OCI-LY1 (cell line): Measurements from ENCODE around the gene ITGAX.

ENCODE experiments used
- H2AFZ ChIP-seq: fragments of 200-600 bp; sonication (generic), shearing (Covaris generic); 2 replicates; pipeline ENCODE4 v1.6.0; 2014; ENCODE audit warnings: antibody characterized with exemption, mild to moderate bottlenecking, low read length
- H3F3A ChIP-seq: fragments of 200-600 bp; sonication (generic), shearing (Covaris generic); 2 replicates; pipeline ENCODE4 v1.6.0; 2014; ENCODE audit warnings: mild to moderate bottlenecking, antibody characterized with exemption, low read length, moderate library complexity; ENCODE audit not compliant: insufficient read depth
- H3K27ac ChIP-seq: fragments of 200-600 bp; sonication (generic); 2 replicates; pipeline ENCODE4 v1.5.1; 2014; ENCODE audit warnings: low read length, mixed run types, mild to moderate bottlenecking, low read depth; ENCODE audit not compliant: poor library complexity, severe bottlenecking
- H3K27me3 ChIP-seq: fragments of 200-600 bp; sonication (generic); 2 replicates; pipeline ENCODE4 v1.6.0; 2014; ENCODE audit warnings: antibody characterized with exemption, mild to moderate bottlenecking, low read length, moderate library complexity; ENCODE audit not compliant: insufficient read depth
- H3K36me3 ChIP-seq: fragments of 200-600 bp; sonication (generic); 2 replicates; pipeline ENCODE4 v1.6.1; 2014; ENCODE audit warnings: mild to moderate bottlenecking, antibody characterized with exemption, low read length, moderate library complexity, mixed read lengths; ENCODE audit not compliant: insufficient read depth
- H3K4me1 ChIP-seq: fragments of 200-600 bp; sonication (generic); 2 replicates; pipeline ENCODE4 v1.5.1; 2014; ENCODE audit warnings: mild to moderate bottlenecking, low read length, moderate library complexity; ENCODE audit not compliant: insufficient read depth, severe bottlenecking
- H3K4me2 ChIP-seq: fragments of 200-600 bp; sonication (generic), shearing (Covaris generic); 2 replicates; pipeline ENCODE4 v1.6.1; 2014; ENCODE audit warnings: low read length
- H3K4me3 ChIP-seq: fragments of 200-600 bp; sonication (generic); 2 replicates; pipeline ENCODE4 v1.5.1; 2014; ENCODE audit warnings: low read length, low read depth, mild to moderate bottlenecking, mixed read lengths; ENCODE audit not compliant: poor library complexity, severe bottlenecking
- H3K79me2 ChIP-seq: fragments of 200-600 bp; shearing (Covaris generic); 2 replicates; pipeline ENCODE4 v1.6.1; 2016; ENCODE audit warnings: mixed run types, low read length, mixed read lengths; ENCODE audit not compliant: insufficient read depth
- H3K9ac ChIP-seq: fragments of 200-600 bp; sonication (generic), shearing (Covaris generic); 2 replicates; pipeline ENCODE4 v1.6.1; 2014; ENCODE audit warnings: mild to moderate bottlenecking, low read length, mixed read lengths
- H3K9me2 ChIP-seq: fragments of 200-600 bp; sonication (generic), shearing (Covaris generic); 2 replicates; pipeline ENCODE4 v1.6.1; 2014; ENCODE audit warnings: low read depth, mild to moderate bottlenecking, low read length, mixed read lengths
- H3K9me3 ChIP-seq: fragments of 200-600 bp; shearing (Covaris generic); 2 replicates; pipeline ENCODE4 v1.6.1; 2014; ENCODE audit warnings: low read length, mixed read lengths
- H4K20me1 ChIP-seq: fragments of 200-600 bp; sonication (generic), shearing (Covaris generic); 2 replicates; pipeline ENCODE4 v1.6.0; 2016; ENCODE audit warnings: mild to moderate bottlenecking, low read length; ENCODE audit not compliant: insufficient read depth
- EZH2 ChIP-seq: fragments of 200-600 bp; sonication (generic), shearing (Covaris generic); IDR thresholded peaks from 2 replicates; pipeline ENCODE4 v1.8.0; 2017; ENCODE audit warnings: borderline replicate concordance, mixed run types, mild to moderate bottlenecking, antibody characterized with exemption, low read length, moderate library complexity, mixed read lengths
- TF ChIP-seq, protein P1 (sequence below): fragments of 200-600 bp; sonication (generic), shearing (Covaris generic); IDR thresholded peaks from 2 replicates; pipeline ENCODE4 v1.5.1; 2017; ENCODE audit warnings: mild to moderate bottlenecking, antibody characterized with exemption, low read length, moderate library complexity, mixed read lengths

The ITGAX gene

DNA sequence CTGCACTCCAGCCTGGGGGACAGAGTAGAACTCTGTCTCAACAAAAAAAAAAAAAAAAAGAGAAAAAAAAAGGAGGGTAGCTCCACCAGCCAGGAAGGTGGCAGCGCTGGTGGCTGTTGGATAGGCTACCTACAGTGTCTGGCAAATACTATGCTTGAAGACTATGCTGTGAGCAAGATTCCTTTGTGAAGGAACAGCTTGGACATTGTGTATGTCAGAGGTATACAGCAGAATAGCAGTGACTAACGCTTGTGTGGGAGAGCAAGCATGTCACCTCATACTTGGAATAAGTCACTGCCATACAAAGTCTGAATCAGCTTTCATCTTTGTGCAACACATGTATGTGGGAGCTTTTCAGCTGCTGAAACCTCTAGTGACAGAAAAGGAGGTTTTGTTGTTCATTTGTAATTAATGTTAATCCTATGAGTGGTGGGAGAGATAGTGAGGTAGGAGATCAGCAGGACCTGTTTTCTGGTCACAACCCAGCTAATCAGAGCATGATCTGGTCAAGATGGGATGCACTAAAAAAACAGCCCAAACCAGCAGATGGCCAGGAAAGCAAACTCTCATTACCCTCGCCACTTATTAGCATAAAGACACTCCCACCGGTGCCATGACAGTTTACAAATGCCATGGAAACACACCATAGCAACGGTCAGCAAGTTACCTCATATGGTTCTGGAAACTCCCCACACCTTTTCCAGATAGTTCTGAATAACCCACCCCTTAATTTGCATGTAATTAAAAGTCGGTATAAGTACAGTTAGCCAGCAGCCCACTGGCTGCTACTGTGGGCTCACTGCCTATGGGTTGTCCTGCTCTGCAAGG is 31.4 kb downstream of the ITGAX start:
- Histone ChIP-seq H3F3A (no peaks in the 10 kb centered on the region), H3K27ac (no peak overlapping the region), H3K4me3 (no peak overlapping the region), H3K9me3 (0 out of 2 replicates have a peak, but pooled peaks cover 2% of the 10 kb centered on the region), H3K9me2 (no peaks in the 10 kb centered on the region), H3K79me2 (no peaks in the 10 kb centered on the region), H3K27me3 (peaks cover 3% of the 10 kb centered on the region; the same call in 1 of the 2 replicates), H3K4me1 (no peaks in the 10 kb centered on the region), H2AFZ (no peak overlapping the region), H4K20me1 (no peaks in the 10 kb centered on the region), H3K36me3 (no peaks in the 10 kb centered on the region), H3K9ac (no peak overlapping the region), H3K4me2 (no peak overlapping the region)
- TF ChIP-seq, protein P1, sequence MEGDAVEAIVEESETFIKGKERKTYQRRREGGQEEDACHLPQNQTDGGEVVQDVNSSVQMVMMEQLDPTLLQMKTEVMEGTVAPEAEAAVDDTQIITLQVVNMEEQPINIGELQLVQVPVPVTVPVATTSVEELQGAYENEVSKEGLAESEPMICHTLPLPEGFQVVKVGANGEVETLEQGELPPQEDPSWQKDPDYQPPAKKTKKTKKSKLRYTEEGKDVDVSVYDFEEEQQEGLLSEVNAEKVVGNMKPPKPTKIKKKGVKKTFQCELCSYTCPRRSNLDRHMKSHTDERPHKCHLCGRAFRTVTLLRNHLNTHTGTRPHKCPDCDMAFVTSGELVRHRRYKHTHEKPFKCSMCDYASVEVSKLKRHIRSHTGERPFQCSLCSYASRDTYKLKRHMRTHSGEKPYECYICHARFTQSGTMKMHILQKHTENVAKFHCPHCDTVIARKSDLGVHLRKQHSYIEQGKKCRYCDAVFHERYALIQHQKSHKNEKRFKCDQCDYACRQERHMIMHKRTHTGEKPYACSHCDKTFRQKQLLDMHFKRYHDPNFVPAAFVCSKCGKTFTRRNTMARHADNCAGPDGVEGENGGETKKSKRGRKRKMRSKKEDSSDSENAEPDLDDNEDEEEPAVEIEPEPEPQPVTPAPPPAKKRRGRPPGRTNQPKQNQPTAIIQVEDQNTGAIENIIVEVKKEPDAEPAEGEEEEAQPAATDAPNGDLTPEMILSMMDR = no peak
- no peak for TF ChIP-seq EZH2

DNA sequence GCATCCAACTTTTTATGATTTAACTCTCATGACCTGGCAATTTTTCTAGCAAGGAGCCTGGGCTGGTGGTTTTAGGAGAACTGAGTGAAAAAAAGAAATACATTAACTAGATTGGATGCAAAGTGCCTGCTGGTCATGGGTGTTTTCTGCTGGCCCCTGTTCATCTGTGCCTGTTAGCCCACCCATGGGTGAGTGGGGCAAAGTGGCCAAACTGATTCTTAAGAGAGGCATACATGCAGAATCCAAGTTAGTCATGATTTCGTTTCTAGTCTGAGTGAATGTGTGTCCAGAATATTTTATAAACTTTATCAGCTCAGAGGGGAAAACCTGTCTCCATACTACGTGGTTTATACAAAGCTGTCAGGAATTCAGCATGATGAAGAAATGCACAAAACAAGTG is 33.6 kb downstream of the ITGAX start:
- H3K36me3 ChIP-seq = no peaks in the 10 kb centered on the region
- no peaks in the 10 kb centered on the region for H3K9me2 ChIP-seq
- H3K9ac ChIP-seq = no peak overlapping the region
- H3K79me2 ChIP-seq = no peaks in the 10 kb centered on the region
- H3F3A ChIP-seq = no peaks in the 10 kb centered on the region
- TF ChIP-seq, protein P1 = no peak
- TF ChIP-seq EZH2 = no peak
- no peaks in the 10 kb centered on the region for H4K20me1 ChIP-seq
- H3K27ac ChIP-seq = no peak overlapping the region
- 0 out of 2 replicates have a peak, but pooled peaks cover 2% of the 10 kb centered on the region for H3K9me3 ChIP-seq
- H3K4me3 ChIP-seq = no peak overlapping the region
- no peak overlapping the region for H3K4me2 ChIP-seq
- no peaks in the 10 kb centered on the region for H3K4me1 ChIP-seq
- H3K27me3 ChIP-seq = peaks cover 3% of the 10 kb centered on the region; the same call in 1 of the 2 replicates
- H2AFZ ChIP-seq = no peak overlapping the region

DNA sequence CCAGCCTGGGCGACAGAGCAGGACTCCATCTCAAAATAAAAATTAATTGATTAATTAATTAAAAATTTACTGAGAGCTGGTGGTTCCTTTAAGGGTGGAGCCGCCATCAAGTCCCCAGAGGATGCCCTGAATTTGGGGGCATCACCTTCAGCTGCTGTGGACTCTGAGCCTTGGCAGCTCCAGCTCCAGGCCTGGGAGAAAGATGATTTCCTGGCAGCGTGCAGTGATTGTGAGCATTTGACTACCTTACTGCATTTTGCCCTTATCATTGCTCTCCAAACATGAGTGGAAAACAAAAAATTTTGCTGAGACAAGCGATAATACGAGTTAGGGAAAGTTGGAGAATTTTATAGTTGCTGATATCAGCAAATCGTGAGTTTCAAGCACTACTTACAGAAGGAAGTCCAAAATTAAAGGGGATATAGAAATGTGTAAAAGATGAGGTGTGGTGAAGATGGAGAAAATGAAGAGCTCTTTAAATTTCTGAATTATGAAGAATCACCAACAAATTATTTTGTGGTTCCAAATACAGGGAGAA is 35.6 kb downstream of the ITGAX start:
- Histone ChIP-seq H3K9me3 (0 out of 2 replicates have a peak, but pooled peaks cover 2% of the 10 kb centered on the region), H3K27ac (no peak overlapping the region), H3K4me2 (no peak overlapping the region), H2AFZ (no peak overlapping the region), H3K4me3 (no peak overlapping the region), H3F3A (no peaks in the 10 kb centered on the region), H4K20me1 (no peaks in the 10 kb centered on the region), H3K9ac (no peak overlapping the region), H3K9me2 (no peaks in the 10 kb centered on the region), H3K4me1 (no peaks in the 10 kb centered on the region), H3K36me3 (no peaks in the 10 kb centered on the region), H3K27me3 (peaks cover 3% of the 10 kb centered on the region; the same call in 1 of the 2 replicates), H3K79me2 (no peaks in the 10 kb centered on the region)
- TF ChIP-seq, protein P1 = no peak
- no peak for TF ChIP-seq EZH2
